ENCODE results near the gene CTDSPL2.

The CTDSPL2 gene

DNA sequence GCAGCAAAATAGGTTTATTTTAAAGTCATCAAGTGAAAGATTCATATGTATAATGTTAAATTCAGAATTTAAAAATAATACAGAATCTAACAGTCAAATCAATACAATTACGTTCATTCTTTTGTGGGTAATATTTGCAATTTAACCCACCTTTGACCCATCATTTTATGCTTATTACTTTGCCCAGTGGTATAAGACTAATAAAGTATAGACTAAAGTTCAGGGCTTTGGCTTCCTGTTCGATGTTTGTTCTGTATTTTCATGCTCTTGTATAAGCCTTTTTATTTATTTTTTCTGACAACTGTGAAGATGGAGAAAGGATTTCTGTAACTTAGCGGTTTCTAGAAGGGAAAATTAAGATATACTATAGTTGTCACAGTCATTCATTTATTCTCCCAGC lies 65.2 kb downstream of the CTDSPL2 start:
- no peaks in the 10 kb centered on the region for H3K9me3 ChIP-seq (replicated peaks in 1 of 11)
- H3K9ac ChIP-seq: no peak overlapping the region
- H3K4me1 ChIP-seq: peaks cover 0 to 3% (median 0%) of the 10 kb centered on the region in 10 experiments; a peak in 1 of 20 replicates
- H3K27ac ChIP-seq: no peak overlapping the region
- no peaks in the 10 kb centered on the region for H3K27me3 ChIP-seq
- H3K4me3 ChIP-seq: no peak overlapping the region
- H3K4me2 ChIP-seq: no peak overlapping the region
- H4K20me1 ChIP-seq: peaks cover 0 to 34% (median 10%) of the 10 kb centered on the region in 11 experiments; a peak in 9 of 22 replicates
- no peak for TF ChIP-seq Cebpa-rat (IDR thresholded peaks at IDR 0.05)
- H3K36me3 ChIP-seq: peaks cover 88 to 99% (median 95%) of the 10 kb centered on the region in 11 experiments

- Histone ChIP-seq H3K27me3 (no peaks in the 10 kb centered on the region), H3K4me1 (no peaks in the 10 kb centered on the region), H3K9me3 (replicated peaks in 1 of 11) (no peaks in the 10 kb centered on the region), H3K9ac (no peak overlapping the region), H3K27ac (no peak overlapping the region), H3K4me2 (no peak overlapping the region), H3K4me3 (no peak overlapping the region), H4K20me1 (peaks cover 0 to 34% (median 13%) of the 10 kb centered on the region in 11 experiments; a peak in 9 of 22 replicates), H3K36me3 (peaks cover 89 to 100% (median 98%) of the 10 kb centered on the region in 11 experiments)
- no peak for TF ChIP-seq Cebpa-rat (IDR thresholded peaks at IDR 0.05)
These were observed 68.1 kb downstream of the CTDSPL2 start for GRCh38 chr15:44495562-44495961.

- Histone ChIP-seq H3K9ac (peak overlapping the region in 1 of 11 experiments; percentile 29; a peak in 1 of 22 replicates), H3K9me3 (replicated peaks in 1 of 11) (no peaks in the 10 kb centered on the region), H3K36me3 (peaks cover 77 to 94% (median 85%) of the 10 kb centered on the region in 11 experiments), H3K4me2 (no peak overlapping the region), H4K20me1 (peaks cover 0 to 36% (median 13%) of the 10 kb centered on the region in 11 experiments; a peak in 12 of 22 replicates), H3K4me1 (no peaks in the 10 kb centered on the region), H3K27ac (no peak overlapping the region), H3K27me3 (no peaks in the 10 kb centered on the region), H3K4me3 (no peak overlapping the region)
- no peak for TF ChIP-seq Cebpa-rat (IDR thresholded peaks at IDR 0.05)
These were observed 73.1 kb downstream of the CTDSPL2 start for GRCh38 chr15:44500555-44500954.

DNA sequence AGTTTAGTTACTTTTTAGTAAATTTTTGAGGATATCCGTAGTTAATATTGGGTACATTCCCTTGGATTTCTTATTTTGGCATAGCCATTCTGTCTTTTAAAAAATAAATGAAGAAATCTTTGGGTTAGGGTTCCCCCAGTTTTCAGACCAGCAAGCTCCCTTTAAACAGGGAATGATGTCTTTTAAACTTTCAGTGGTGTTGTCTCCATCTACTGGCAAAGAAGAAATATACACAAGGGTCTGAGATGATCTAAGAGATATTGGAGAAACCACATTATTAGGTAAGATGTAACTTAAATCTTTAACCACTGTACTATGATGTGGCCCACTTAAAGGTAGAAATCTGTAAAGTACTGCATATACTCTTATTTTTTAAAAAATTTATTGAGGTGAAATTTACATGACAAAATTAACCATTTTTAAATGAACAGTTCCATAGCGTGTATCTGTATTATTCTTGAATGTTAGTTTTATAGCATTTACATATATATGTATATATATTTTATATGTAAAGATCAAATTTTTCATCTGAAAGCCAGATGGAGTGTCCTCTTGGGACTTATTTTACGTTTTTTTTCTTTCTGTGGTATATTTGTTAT lies 74.4 kb downstream of the CTDSPL2 start:
- TF ChIP-seq Cebpa-rat (IDR thresholded peaks at IDR 0.05): no peak
- H3K27me3 ChIP-seq: no peaks in the 10 kb centered on the region
- H3K36me3 ChIP-seq: peaks cover 76 to 94% (median 84%) of the 10 kb centered on the region in 11 experiments
- no peaks in the 10 kb centered on the region for H3K9me3 ChIP-seq (replicated peaks in 1 of 11)
- H4K20me1 ChIP-seq: peaks cover 0 to 36% (median 13%) of the 10 kb centered on the region in 11 experiments; a peak in 11 of 22 replicates
- H3K4me2 ChIP-seq: no peak overlapping the region
- no peaks in the 10 kb centered on the region for H3K4me1 ChIP-seq
- no peak overlapping the region for H3K9ac ChIP-seq
- H3K4me3 ChIP-seq: no peak overlapping the region
- H3K27ac ChIP-seq: no peak overlapping the region

DNA sequence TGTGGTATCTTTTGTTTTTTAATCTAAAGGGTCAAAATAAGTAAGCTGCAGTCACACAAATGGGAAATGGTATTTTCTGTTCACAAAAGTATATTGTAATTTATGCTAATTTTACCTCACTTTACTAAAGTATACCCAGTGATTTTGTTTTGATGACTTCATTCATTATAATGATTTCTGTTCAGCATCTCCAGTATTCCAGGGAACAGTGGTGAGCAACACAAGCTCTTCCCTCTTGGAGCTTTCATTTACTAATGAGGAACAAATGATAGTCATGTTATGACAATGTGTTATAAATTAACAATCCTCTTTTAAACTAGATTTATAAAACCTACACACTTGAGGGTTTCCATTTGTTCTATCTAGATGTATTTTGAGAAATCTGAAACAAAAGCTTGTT lies 89.0 kb downstream of the CTDSPL2 start:
- Histone ChIP-seq H3K27ac (no peak overlapping the region), H3K9me3 (replicated peaks in 1 of 11) (no peaks in the 10 kb centered on the region), H3K9ac (no peak overlapping the region), H3K4me3 (no peak overlapping the region), H3K4me1 (peaks cover 0 to 7% (median 0%) of the 10 kb centered on the region in 10 experiments; a peak in 5 of 20 replicates), H3K36me3 (peaks cover 60 to 97% (median 87%) of the 10 kb centered on the region in 11 experiments), H3K27me3 (no peaks in the 10 kb centered on the region), H3K4me2 (no peak overlapping the region), H4K20me1 (peaks cover 0 to 8% (median 0%) of the 10 kb centered on the region in 11 experiments; a peak in 5 of 22 replicates)
- no peak for TF ChIP-seq Cebpa-rat (IDR thresholded peaks at IDR 0.05)

DNA sequence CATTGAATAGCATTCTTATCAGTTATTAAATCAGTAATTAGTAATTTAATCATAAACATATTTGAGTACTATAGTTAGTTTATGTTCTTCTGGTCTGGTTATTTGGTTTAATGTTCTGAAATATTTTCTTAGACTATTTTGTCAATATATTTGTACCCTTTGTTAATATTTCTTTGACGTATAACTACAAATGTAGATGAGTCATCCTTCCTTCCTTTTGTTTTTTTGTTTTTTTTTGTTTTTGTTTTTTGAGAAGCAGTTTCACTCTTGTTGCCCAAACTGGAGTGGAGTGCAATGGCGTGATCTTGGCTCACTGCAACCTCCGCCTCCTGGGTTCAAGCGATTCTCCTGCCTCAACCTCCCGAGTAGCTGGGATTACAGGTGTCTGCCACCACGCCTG lies 92.1 kb downstream of the CTDSPL2 start:
- 0 out of 22 replicates have a peak overlapping the region, but pooled peaks of 1 of the 11 experiments have one; percentile 33 for H3K4me2 ChIP-seq
- H3K4me3 ChIP-seq: no peak overlapping the region
- H3K9ac ChIP-seq: no peak overlapping the region
- H4K20me1 ChIP-seq: no peaks in the 10 kb centered on the region; a peak in 2 of 22 replicates
- no peak overlapping the region for H3K27ac ChIP-seq
- no peak for TF ChIP-seq Cebpa-rat (IDR thresholded peaks at IDR 0.05)
- H3K4me1 ChIP-seq: peaks cover 0 to 7% (median 0%) of the 10 kb centered on the region in 10 experiments; a peak in 5 of 20 replicates
- no peaks in the 10 kb centered on the region for H3K9me3 ChIP-seq (replicated peaks in 1 of 11)
- H3K36me3 ChIP-seq: peaks cover 62 to 99% (median 92%) of the 10 kb centered on the region in 11 experiments
- H3K27me3 ChIP-seq: no peaks in the 10 kb centered on the region

- no peaks in the 10 kb centered on the region for H3K9me3 ChIP-seq (replicated peaks in 1 of 11)
- H3K4me2 ChIP-seq: no peak overlapping the region
- no peak overlapping the region for H3K4me3 ChIP-seq
- H3K27ac ChIP-seq: no peak overlapping the region
- no peak overlapping the region for H3K9ac ChIP-seq
- peaks cover 0 to 5% (median 0%) of the 10 kb centered on the region in 11 experiments; a peak in 2 of 22 replicates for H4K20me1 ChIP-seq
- 0 out of 20 replicates have a peak, but pooled peaks cover 0 to under 1% (median 0%) of the 10 kb centered on the region in 10 experiments for H3K4me1 ChIP-seq
- no peak for TF ChIP-seq Cebpa-rat (IDR thresholded peaks at IDR 0.05)
- no peaks in the 10 kb centered on the region for H3K27me3 ChIP-seq
- H3K36me3 ChIP-seq: peaks cover 43 to 92% (median 72%) of the 10 kb centered on the region in 11 experiments
These were observed 97.6 kb downstream of the CTDSPL2 start for GRCh38 chr15:44525018-44525417.

- no peak for TF ChIP-seq Cebpa-rat (IDR thresholded peaks at IDR 0.05)
- Histone ChIP-seq H3K9ac (no peak overlapping the region), H4K20me1 (peaks cover 0 to 5% (median 0%) of the 10 kb centered on the region in 11 experiments; a peak in 1 of 22 replicates), H3K4me3 (no peak overlapping the region), H3K4me1 (no peaks in the 10 kb centered on the region), H3K4me2 (no peak overlapping the region), H3K36me3 (peaks cover 38 to 70% (median 52%) of the 10 kb centered on the region in 11 experiments), H3K27me3 (no peaks in the 10 kb centered on the region), H3K27ac (no peak overlapping the region), H3K9me3 (replicated peaks in 1 of 11) (no peaks in the 10 kb centered on the region)
These were observed 99.8 kb downstream of the CTDSPL2 start for GRCh38 chr15:44527241-44527640.

- H3K36me3 ChIP-seq: peaks cover 14 to 49% (median 26%) of the 10 kb centered on the region in 11 experiments; a peak in 21 of 22 replicates
- H3K27me3 ChIP-seq: no peaks in the 10 kb centered on the region
- TF ChIP-seq Cebpa-rat (IDR thresholded peaks at IDR 0.05): no peak
- H3K27ac ChIP-seq: no peak overlapping the region
- H4K20me1 ChIP-seq: peaks cover 0 to 2% (median 0%) of the 10 kb centered on the region in 11 experiments; a peak in 2 of 22 replicates
- H3K4me2 ChIP-seq: no peak overlapping the region
- no peak overlapping the region for H3K4me3 ChIP-seq
- H3K4me1 ChIP-seq: peaks cover 2 to 18% (median 4%) of the 10 kb centered on the region in 10 experiments; a peak in 19 of 20 replicates
- no peak overlapping the region for H3K9ac ChIP-seq
- no peaks in the 10 kb centered on the region for H3K9me3 ChIP-seq (replicated peaks in 1 of 11)
These were observed 102.6 kb downstream of the CTDSPL2 start for GRCh38 chr15:44529864-44530604.

Data from BLaER1 treated with 17β-estradiol and CSF1 and Interleukin-3, amounts not matched to agents 10 nM and 100 nM (cell line).